ENCODE measurements around the gene EXT2.

Gene EXT2

GRCh38 chr11:44228379-44228778, 132.9 kb downstream of the EXT2 start:
- H3K9ac ChIP-seq (ENCODE audit: low read length), result no peak overlapping the region
- H3F3A ChIP-seq (ENCODE audit: insufficient read depth, low read length), result no peaks in the 10 kb centered on the region
- H3K4me3 ChIP-seq (ENCODE audit: low read length), result no peak overlapping the region
- no peaks in the 10 kb centered on the region for H3K27me3 ChIP-seq (replicated peaks; ENCODE audit: insufficient read depth, low read length)
- H3K79me2 ChIP-seq (ENCODE audit: low read length), result no peaks in the 10 kb centered on the region
- H3K4me1 ChIP-seq (ENCODE audit: low read length), result no peaks in the 10 kb centered on the region
- no peaks in the 10 kb centered on the region for H3K9me3 ChIP-seq (replicated peaks; ENCODE audit: insufficient read depth, low read length)
- DNase-seq, result no peak
- no peaks in the 10 kb centered on the region for H3K9me2 ChIP-seq (replicated peaks; ENCODE audit: insufficient read depth, low read length)
- TF ChIP-seq EZH2 (optimal IDR thresholded peaks at IDR 0.05; ENCODE audit: low read depth, low read length) (no peak), EZH2phosphoT487 (IDR thresholded peaks at IDR 0.05; ENCODE audit: low read length) (no peak), CTCF (IDR thresholded peaks at IDR 0.05; ENCODE audit: low read length) (no peak)
- H2AFZ ChIP-seq (ENCODE audit: low read length), result no peak overlapping the region
- no peak overlapping the region for H3K27ac ChIP-seq (ENCODE audit: low read length)
- no peak overlapping the region for H3K4me2 ChIP-seq (ENCODE audit: low read depth, low read length)
- no peaks in the 10 kb centered on the region for H3K36me3 ChIP-seq (replicated peaks; ENCODE audit: insufficient read depth, low read length)
- no peaks in the 10 kb centered on the region for H4K20me1 ChIP-seq (ENCODE audit: insufficient read depth, low read length)

- H3K4me1 ChIP-seq (ENCODE audit: low read length), result no peaks in the 10 kb centered on the region
- no peaks in the 10 kb centered on the region for H4K20me1 ChIP-seq (ENCODE audit: insufficient read depth, low read length)
- no peak overlapping the region for H2AFZ ChIP-seq (ENCODE audit: low read length)
- H3F3A ChIP-seq (ENCODE audit: insufficient read depth, low read length), result no peaks in the 10 kb centered on the region
- no peak for DNase-seq
- no peaks in the 10 kb centered on the region for H3K36me3 ChIP-seq (replicated peaks; ENCODE audit: insufficient read depth, low read length)
- H3K79me2 ChIP-seq (ENCODE audit: low read length), result no peaks in the 10 kb centered on the region
- no peak for TF ChIP-seq EZH2phosphoT487 (IDR thresholded peaks at IDR 0.05; ENCODE audit: low read length)
- no peak for TF ChIP-seq EZH2 (optimal IDR thresholded peaks at IDR 0.05; ENCODE audit: low read depth, low read length)
- no peak for TF ChIP-seq CTCF (IDR thresholded peaks at IDR 0.05; ENCODE audit: low read length)
- H3K4me3 ChIP-seq (ENCODE audit: low read length), result no peak overlapping the region
- H3K27me3 ChIP-seq (replicated peaks; ENCODE audit: insufficient read depth, low read length), result no peaks in the 10 kb centered on the region
- no peak overlapping the region for H3K27ac ChIP-seq (ENCODE audit: low read length)
- H3K9ac ChIP-seq (ENCODE audit: low read length), result no peak overlapping the region
- H3K9me3 ChIP-seq (replicated peaks; ENCODE audit: insufficient read depth, low read length), result no peaks in the 10 kb centered on the region
- H3K4me2 ChIP-seq (ENCODE audit: low read depth, low read length), result no peak overlapping the region
- H3K9me2 ChIP-seq (replicated peaks; ENCODE audit: insufficient read depth, low read length), result no peaks in the 10 kb centered on the region
Observed at GRCh38 chr11:44229098-44229497, 133.6 kb downstream of the EXT2 start.

- Histone ChIP-seq H3K36me3 (replicated peaks; ENCODE audit: insufficient read depth, low read length) (no peaks in the 10 kb centered on the region), H4K20me1 (ENCODE audit: insufficient read depth, low read length) (no peaks in the 10 kb centered on the region), H3K27ac (ENCODE audit: low read length) (no peak overlapping the region), H3K4me2 (ENCODE audit: low read depth, low read length) (no peak overlapping the region), H3F3A (ENCODE audit: insufficient read depth, low read length) (no peaks in the 10 kb centered on the region), H3K9me2 (replicated peaks; ENCODE audit: insufficient read depth, low read length) (no peaks in the 10 kb centered on the region), H3K79me2 (ENCODE audit: low read length) (no peaks in the 10 kb centered on the region), H3K4me1 (ENCODE audit: low read length) (no peaks in the 10 kb centered on the region), H3K9me3 (replicated peaks; ENCODE audit: insufficient read depth, low read length) (no peaks in the 10 kb centered on the region), H2AFZ (ENCODE audit: low read length) (no peak overlapping the region), H3K4me3 (ENCODE audit: low read length) (no peak overlapping the region), H3K9ac (ENCODE audit: low read length) (no peak overlapping the region), H3K27me3 (replicated peaks; ENCODE audit: insufficient read depth, low read length) (no peaks in the 10 kb centered on the region)
- DNase-seq, result no peak
- TF ChIP-seq EZH2 (optimal IDR thresholded peaks at IDR 0.05; ENCODE audit: low read depth, low read length), result no peak
- no peak for TF ChIP-seq EZH2phosphoT487 (IDR thresholded peaks at IDR 0.05; ENCODE audit: low read length)
- no peak for TF ChIP-seq CTCF (IDR thresholded peaks at IDR 0.05; ENCODE audit: low read length)
Observed at GRCh38 chr11:44229624-44230023, 134.1 kb downstream of the EXT2 start.

All from MM.1S (cell line).